Coronary artery (tissue), 2 donors: ENCODE measurements around the gene MAN1A2.

Experiments
- DNase-seq: peaks from one replicate; pipeline ENCODE4 v3.0.0-alpha.2; 2017; ENCODE audit warnings: low spot score
- H3K27ac ChIP-seq, 2 donors: fragments of 200-600 bp; sonication (generic); one replicate each; pipeline ENCODE4 v1.5.1; 2016 to 2019
- H3K4me3 ChIP-seq: fragments of 200-600 bp; sonication (generic); 2 replicates; pipeline ENCODE4 v1.5.1; 2016; ENCODE audit warnings: mild to moderate bottlenecking, moderate library complexity
- TF ChIP-seq, protein P1 (sequence below): fragments of 200-600 bp; sonication (generic); IDR thresholded peaks from one replicate; pipeline ENCODE4 v1.5.1; 2019; ENCODE audit warnings: antibody characterized with exemption

MAN1A2 gene

DNA sequence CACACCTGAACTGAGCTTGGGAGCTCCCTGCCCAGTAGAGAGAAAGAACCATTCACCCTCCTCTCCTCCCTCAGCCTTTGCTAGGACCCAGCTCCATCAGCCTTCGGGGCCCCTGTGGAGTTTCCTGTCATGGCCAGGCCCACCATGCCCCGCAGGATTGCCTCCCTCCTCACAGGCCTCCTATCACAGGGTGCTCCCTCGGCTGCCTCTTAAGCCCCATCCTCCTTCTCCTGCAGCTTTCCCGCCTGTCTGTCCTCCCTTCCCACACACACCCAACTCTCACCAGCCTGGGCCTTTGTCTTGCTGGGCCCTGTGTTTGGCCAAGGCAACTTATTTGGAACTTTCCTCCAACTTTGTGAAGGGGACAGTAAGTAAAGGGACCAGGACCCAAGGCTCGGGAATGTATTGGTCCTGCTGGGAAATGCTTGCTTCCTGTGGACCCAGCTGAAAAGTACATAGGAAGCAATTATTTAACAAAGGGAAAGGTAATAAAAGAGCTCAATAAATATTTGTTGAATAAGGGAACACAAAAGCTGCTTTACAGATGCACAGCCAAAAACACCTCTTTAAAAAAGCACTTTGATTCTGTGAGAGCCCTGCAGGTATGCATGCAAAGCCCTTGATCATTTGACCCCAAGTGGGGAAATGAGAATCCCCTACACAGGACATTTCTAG lies 207.0 kb downstream of the MAN1A2 start:
- TF ChIP-seq, protein P1, sequence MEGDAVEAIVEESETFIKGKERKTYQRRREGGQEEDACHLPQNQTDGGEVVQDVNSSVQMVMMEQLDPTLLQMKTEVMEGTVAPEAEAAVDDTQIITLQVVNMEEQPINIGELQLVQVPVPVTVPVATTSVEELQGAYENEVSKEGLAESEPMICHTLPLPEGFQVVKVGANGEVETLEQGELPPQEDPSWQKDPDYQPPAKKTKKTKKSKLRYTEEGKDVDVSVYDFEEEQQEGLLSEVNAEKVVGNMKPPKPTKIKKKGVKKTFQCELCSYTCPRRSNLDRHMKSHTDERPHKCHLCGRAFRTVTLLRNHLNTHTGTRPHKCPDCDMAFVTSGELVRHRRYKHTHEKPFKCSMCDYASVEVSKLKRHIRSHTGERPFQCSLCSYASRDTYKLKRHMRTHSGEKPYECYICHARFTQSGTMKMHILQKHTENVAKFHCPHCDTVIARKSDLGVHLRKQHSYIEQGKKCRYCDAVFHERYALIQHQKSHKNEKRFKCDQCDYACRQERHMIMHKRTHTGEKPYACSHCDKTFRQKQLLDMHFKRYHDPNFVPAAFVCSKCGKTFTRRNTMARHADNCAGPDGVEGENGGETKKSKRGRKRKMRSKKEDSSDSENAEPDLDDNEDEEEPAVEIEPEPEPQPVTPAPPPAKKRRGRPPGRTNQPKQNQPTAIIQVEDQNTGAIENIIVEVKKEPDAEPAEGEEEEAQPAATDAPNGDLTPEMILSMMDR = no peak
- no peak overlapping the region for H3K4me3 ChIP-seq
- DNase-seq = peak; percentile 49
- no peak overlapping the region for H3K27ac ChIP-seq

DNA sequence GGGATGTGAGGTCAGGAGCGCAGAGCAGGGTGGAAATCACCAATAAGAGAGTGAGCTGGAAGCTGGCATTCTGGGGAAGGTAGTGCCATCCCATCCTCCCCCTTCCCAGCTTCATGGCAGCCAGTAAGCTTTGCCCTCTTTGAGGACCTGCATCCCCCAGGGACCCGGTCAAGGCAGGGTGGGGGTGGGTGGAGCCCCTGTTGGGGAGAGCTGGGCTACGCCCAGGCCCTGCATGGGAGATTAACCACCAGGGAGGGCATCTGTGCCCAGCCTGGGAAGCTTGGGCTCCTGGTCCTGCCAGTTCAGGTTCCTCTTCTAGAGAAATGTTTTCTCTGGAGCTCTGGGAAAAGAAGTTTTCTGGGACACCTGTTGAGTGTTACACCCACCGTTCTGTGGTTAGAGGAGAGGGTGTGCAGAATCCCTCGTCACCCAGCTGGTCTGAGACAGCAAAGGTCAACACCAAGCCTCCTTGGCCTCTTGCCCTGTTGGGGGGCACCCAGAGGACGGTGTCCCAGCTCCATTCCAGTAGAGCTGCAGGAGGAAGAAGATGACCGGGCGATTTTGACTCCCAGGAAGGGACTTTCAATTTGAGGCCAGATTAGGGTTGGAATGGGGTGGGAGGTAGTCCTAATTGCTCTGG lies 208.5 kb downstream of the MAN1A2 start:
- Histone ChIP-seq H3K27ac (no peak overlapping the region), H3K4me3 (no peak overlapping the region)
- TF ChIP-seq, protein P1 = no peak
- DNase-seq = peak; percentile 64

DNA sequence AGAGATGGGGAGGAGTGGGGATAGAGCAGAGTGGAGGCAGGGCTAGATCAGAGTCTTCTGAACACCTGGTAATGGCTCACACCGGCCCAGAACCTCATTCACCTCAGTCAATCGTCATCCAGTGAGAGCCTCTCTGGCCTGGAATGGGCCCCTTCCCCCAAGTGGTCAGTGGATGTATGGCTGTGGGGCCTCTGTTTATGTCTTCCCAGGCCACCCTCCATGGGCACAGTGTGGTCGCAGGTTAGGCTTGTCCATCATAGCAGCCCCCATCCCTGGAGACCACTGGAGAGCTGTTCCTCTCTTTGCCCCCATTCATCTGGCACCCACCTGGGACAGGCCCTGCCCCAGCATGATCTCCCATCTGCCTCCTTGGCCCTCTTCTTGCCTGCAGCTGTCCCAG lies 209.0 kb downstream of the MAN1A2 start:
- Histone ChIP-seq H3K27ac (no peak overlapping the region), H3K4me3 (no peak overlapping the region)
- TF ChIP-seq, protein P1 = no peak
- no peak for DNase-seq

DNA sequence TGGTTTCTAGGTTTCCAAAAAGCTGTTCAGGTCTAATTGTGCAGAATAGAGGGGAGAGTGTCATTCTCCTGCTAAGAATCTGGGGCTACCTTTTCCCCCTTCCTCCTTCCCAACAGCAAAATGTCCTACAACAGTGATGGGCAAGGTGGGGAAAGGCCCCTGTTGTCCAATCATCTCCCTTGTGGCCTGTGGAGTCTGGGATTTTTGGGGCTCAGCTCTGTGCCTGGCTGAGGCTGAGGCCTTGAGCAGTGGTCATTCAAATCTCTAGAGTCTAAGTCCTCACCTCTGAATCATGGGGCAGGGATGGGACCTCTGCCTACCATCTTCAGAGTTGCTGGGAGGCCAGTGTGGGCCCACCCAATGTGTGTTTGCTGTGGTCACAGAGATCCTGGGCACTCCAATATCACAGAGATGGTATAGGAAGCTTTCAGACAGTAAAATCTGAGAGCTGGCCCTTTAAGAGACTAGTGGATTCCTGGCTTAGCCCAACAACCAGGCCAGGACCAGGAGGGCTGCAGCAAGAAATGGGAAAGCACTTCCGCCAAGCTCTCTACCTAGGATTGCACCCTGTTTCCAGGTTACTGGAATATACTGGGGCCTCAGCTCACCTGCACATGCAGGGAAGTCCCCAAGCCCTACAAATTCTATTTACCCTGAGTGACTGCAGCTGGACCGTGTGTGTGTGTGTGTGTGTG lies 210.1 kb downstream of the MAN1A2 start:
- H3K27ac ChIP-seq = no peak overlapping the region
- no peak for DNase-seq
- H3K4me3 ChIP-seq = no peak overlapping the region
- TF ChIP-seq, protein P1 = no peak

DNA sequence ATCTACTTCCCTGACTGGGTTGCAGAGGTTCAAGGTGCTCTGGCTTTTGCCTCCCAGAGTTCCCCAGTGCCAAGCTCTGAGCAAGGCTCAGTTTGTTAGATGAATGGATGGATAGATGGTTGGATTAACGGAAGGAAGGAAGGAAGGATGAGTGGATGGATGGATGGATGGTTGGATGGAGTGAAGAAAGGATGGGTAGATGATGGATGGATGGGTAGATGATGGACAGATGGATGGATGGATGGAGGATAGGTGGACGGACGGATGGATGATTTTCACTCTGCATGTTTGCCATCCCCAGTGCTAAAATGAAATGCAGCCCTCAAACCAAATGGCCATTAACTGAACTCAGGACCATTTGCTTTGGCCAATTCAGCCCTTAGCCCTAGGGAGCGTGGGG lies 211.2 kb downstream of the MAN1A2 start:
- H3K4me3 ChIP-seq = no peak overlapping the region
- TF ChIP-seq, protein P1 = no peak
- no peak for DNase-seq
- no peak overlapping the region for H3K27ac ChIP-seq
